Mesenchymal stem cell (in vitro differentiated cells and primary cell): ENCODE results near the gene SH3RF2.
"Not testable (repeated sequence)": the region's sequence is repeated elsewhere in the genome, so short reads cannot be mapped to it uniquely, and the experiment has no call there.

Experiments used
- DNase-seq: peaks from one replicate; pipeline ENCODE4 v3.0.0-alpha.2; 2013
- H2AFZ ChIP-seq: one replicate; pipeline ENCODE4 v1.6.1; 2013; ENCODE audit warnings: low read depth, mild to moderate bottlenecking, control low read depth, inconsistent platforms, low read length, moderate library complexity
- H2AK5ac ChIP-seq: 2 replicates; pipeline ENCODE4 v1.6.1; 2013; ENCODE audit warnings: low read length, moderate library complexity, mild to moderate bottlenecking, inconsistent platforms; ENCODE audit not compliant: severe bottlenecking
- H2BK120ac ChIP-seq: one replicate; pipeline ENCODE4 v1.6.1; 2013; ENCODE audit warnings: low read depth, mild to moderate bottlenecking, inconsistent platforms, low read length, moderate library complexity
- H2BK12ac ChIP-seq, 2 experiments: one replicate each; pipeline ENCODE4 v1.6.1; 2013; ENCODE audit warnings: inconsistent platforms in 2 of 2, low read length in 2 of 2, mild to moderate bottlenecking in 2 of 2, moderate library complexity in 2 of 2, control low read depth in 1 of 2
- H2BK15ac ChIP-seq: one replicate; pipeline ENCODE4 v1.6.1; 2013; ENCODE audit warnings: mild to moderate bottlenecking, low read depth, inconsistent platforms; ENCODE audit not compliant: poor library complexity, severe bottlenecking
- H2BK5ac ChIP-seq: 2 replicates; pipeline ENCODE4 v1.6.1; 2013; ENCODE audit warnings: low read depth, mild to moderate bottlenecking, low read length, control low read depth, inconsistent platforms; ENCODE audit not compliant: poor library complexity, severe bottlenecking
- H3K14ac ChIP-seq, 2 experiments: one replicate each; pipeline ENCODE4 v1.6.1; 2013; ENCODE audit warnings: inconsistent platforms in 2 of 2, low read length in 2 of 2, control low read depth in 1 of 2, mild to moderate bottlenecking in 1 of 2, moderate library complexity in 1 of 2
- H3K18ac ChIP-seq, 2 experiments: one replicate each; pipeline ENCODE4 v1.6.1; 2013; ENCODE audit warnings: inconsistent platforms in 2 of 2, low read length in 2 of 2, control low read depth in 1 of 2, low read depth in 1 of 2, mild to moderate bottlenecking in 1 of 2
- H3K23ac ChIP-seq, 2 experiments: one replicate each; pipeline ENCODE4 v1.6.1; 2013; ENCODE audit warnings: inconsistent platforms in 2 of 2, low read length in 2 of 2, mild to moderate bottlenecking in 2 of 2, moderate library complexity in 2 of 2, control low read depth in 1 of 2
- H3K27ac ChIP-seq: 2 replicates; pipeline ENCODE4 v1.5.1; 2013; ENCODE audit warnings: mild to moderate bottlenecking, moderate library complexity, low read length, control low read depth, inconsistent platforms; ENCODE audit not compliant: poor library complexity, severe bottlenecking
- H3K27me3 ChIP-seq, 2 experiments: 2 replicates each; pipeline versions ENCODE4 v1.6.1 to v1.7.0; 2013; ENCODE audit warnings: low read length in 2 of 2, mild to moderate bottlenecking in 2 of 2, moderate library complexity in 2 of 2, control low read depth in 1 of 2, inconsistent platforms in 1 of 2; ENCODE audit not compliant: control insufficient read depth in 1 of 2, insufficient read depth in 1 of 2
- H3K36me3 ChIP-seq, 2 experiments: 2 replicates each; pipeline versions ENCODE4 v1.6.1 to v1.7.0; 2013; ENCODE audit warnings: low read length in 2 of 2, control low read depth in 1 of 2, inconsistent platforms in 1 of 2, low read depth in 1 of 2, mild to moderate bottlenecking in 1 of 2; ENCODE audit not compliant: insufficient read depth in 2 of 2, control insufficient read depth in 1 of 2
- H3K4ac ChIP-seq, 2 experiments: one replicate each; pipeline ENCODE4 v1.6.1; 2013; ENCODE audit warnings: inconsistent platforms in 2 of 2, low read length in 2 of 2, mild to moderate bottlenecking in 2 of 2, moderate library complexity in 2 of 2, control low read depth in 1 of 2, low read depth in 1 of 2
- H3K4me1 ChIP-seq: 2 replicates; pipeline ENCODE4 v1.6.1; 2013; ENCODE audit warnings: low read depth, low read length, control low read depth; ENCODE audit not compliant: control insufficient read depth, insufficient read depth
- H3K4me2 ChIP-seq: 2 replicates; pipeline ENCODE4 v1.6.1; 2013; ENCODE audit warnings: low read length, mild to moderate bottlenecking, inconsistent platforms; ENCODE audit not compliant: poor library complexity, severe bottlenecking
- H3K4me3 ChIP-seq, 2 experiments: 2 replicates each; pipeline versions ENCODE4 v1.5.1 to v1.7.0; 2013; ENCODE audit warnings: low read length in 2 of 2, mild to moderate bottlenecking in 2 of 2, control low read depth in 1 of 2, low read depth in 1 of 2; ENCODE audit not compliant: insufficient read depth in 1 of 2
- H3K79me1 ChIP-seq: replicated peaks from 2 replicates; pipeline ENCODE4 v1.6.1; 2013; ENCODE audit warnings: mild to moderate bottlenecking, control low read depth, low read length, inconsistent platforms; ENCODE audit not compliant: poor library complexity, severe bottlenecking
- H3K9ac ChIP-seq: 2 replicates; pipeline ENCODE4 v1.7.0; 2013; ENCODE audit warnings: mild to moderate bottlenecking, low read length, moderate library complexity
- H3K9me3 ChIP-seq: 2 replicates; pipeline ENCODE4 v1.7.0; 2013; ENCODE audit warnings: mild to moderate bottlenecking, low read length; ENCODE audit not compliant: control insufficient read depth
- H4K8ac ChIP-seq: one replicate; pipeline ENCODE4 v1.6.1; 2013; ENCODE audit warnings: inconsistent platforms, mild to moderate bottlenecking, low read length, moderate library complexity
- H4K91ac ChIP-seq: one replicate; pipeline ENCODE4 v1.6.1; 2013; ENCODE audit warnings: mild to moderate bottlenecking, low read length, inconsistent platforms
- whole genome bisulfite sequencing: methylation state at CpG from one replicate; pipeline ENCODE4 v1.1.7; 2013; ENCODE audit warnings: mixed read lengths; 5-methylcytosine and 5-hydroxymethylcytosine counted together

SH3RF2 gene

DNA sequence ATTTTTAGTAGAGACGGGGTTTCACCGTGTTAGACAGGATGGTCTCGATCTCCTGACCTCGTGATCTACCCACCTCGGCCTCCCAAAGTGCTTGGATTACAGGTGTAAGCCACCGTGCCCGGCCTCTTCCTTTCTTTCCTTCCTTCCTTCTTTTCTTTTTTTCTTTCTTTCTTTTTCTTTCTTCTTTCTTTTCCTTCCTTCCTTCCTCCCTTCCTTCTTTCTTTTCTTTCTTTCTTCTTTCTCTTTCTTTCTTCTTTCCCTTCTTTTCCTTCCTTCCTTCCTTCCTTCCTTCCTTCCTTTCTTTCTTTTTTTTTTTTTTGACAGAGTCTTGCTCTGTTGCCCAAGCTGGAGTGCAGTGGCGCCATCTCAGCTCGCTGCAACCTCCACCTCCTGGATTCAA, 27.6 kb downstream of the SH3RF2 start:
- H3K4ac ChIP-seq, H4K91ac ChIP-seq: not testable (repeated sequence)

GRCh38 chr5:145965804-145966203, 29.4 kb downstream of the SH3RF2 start:
- 97% methylated on average over 2 of the region's 4 CpGs for WGBS
- Histone ChIP-seq H3K9ac (no peak overlapping the region), H3K79me1 (no peaks in the 10 kb centered on the region)

More for the DNA sequence above, 27.6 kb downstream of the SH3RF2 start:
- not testable (repeated sequence) for H3K18ac ChIP-seq, H3K27ac ChIP-seq, H2BK15ac ChIP-seq, H3K79me1 ChIP-seq, H2AK5ac ChIP-seq, DNase-seq, H2BK120ac ChIP-seq, H2AFZ ChIP-seq, H3K27me3 ChIP-seq, H3K4me2 ChIP-seq, H2BK5ac ChIP-seq, H3K14ac ChIP-seq, H4K8ac ChIP-seq, H3K4me3 ChIP-seq, H3K23ac ChIP-seq, H3K4me1 ChIP-seq, H3K9me3 ChIP-seq, H2BK12ac ChIP-seq, H3K36me3 ChIP-seq, H3K9ac ChIP-seq
- WGBS = 96% methylated on average over 9 of the region's 9 CpGs

DNA sequence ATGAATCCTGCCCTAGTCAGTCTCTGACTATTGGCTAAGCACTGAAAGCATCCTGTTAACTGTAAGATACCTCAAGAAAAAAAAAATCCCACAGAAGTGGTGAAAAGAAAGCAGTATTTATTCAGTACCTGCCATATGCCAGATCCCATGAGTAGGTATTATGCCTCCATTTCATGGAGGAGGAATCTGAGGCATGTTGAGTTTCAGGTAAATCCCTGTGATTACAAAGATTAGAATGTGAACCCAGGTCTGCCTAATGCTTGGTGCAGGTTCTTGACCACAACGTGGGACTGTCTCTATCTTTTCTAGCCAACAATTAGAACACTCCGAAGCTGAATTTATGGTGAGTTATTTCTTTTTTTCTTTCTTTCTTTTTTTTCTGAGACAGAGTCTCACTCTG, 30.9 kb downstream of the SH3RF2 start:
- Histone ChIP-seq H2BK120ac (no peak overlapping the region), H3K23ac (no peak overlapping the region), H2BK12ac (no peak overlapping the region), H2BK5ac (no peak overlapping the region), H4K8ac (no peak overlapping the region), H3K79me1 (no peaks in the 10 kb centered on the region), H2BK15ac (no peak overlapping the region), H3K27ac (no peak overlapping the region), H3K27me3 (no peaks in the 10 kb centered on the region), H3K4ac (no peak overlapping the region), H3K4me1 (peaks cover under 1% of the 10 kb centered on the region), H3K4me3 (no peak overlapping the region), H2AK5ac (no peak overlapping the region), H3K9me3 (no peaks in the 10 kb centered on the region), H3K18ac (no peak overlapping the region), H3K14ac (no peak overlapping the region), H3K9ac (no peak overlapping the region), H3K4me2 (no peak overlapping the region), H3K36me3 (no peaks in the 10 kb centered on the region), H4K91ac (no peak overlapping the region), H2AFZ (no peak overlapping the region)
- no CpG with 5 or more reads among the region's 2 CpGs for WGBS
- no peak for DNase-seq

More at GRCh38 chr5:145965804-145966203, 29.4 kb downstream of the SH3RF2 start:
- H3K27me3 ChIP-seq = no peaks in the 10 kb centered on the region
- H3K23ac ChIP-seq = no peak overlapping the region
- H3K4me2 ChIP-seq = no peak overlapping the region
- H3K14ac ChIP-seq = peak overlapping the region in 1 of 2 experiments; percentile 41
- no peak overlapping the region for H4K8ac ChIP-seq
- no peaks in the 10 kb centered on the region for H3K36me3 ChIP-seq
- no peak overlapping the region for H2BK12ac ChIP-seq
- H2BK15ac ChIP-seq = no peak overlapping the region
- no peak overlapping the region for H3K4ac ChIP-seq
- no peaks in the 10 kb centered on the region for H3K9me3 ChIP-seq
- H2BK120ac ChIP-seq = no peak overlapping the region
- no peak overlapping the region for H2AFZ ChIP-seq
- H2BK5ac ChIP-seq = no peak overlapping the region
- DNase-seq = no peak
- no peak overlapping the region for H4K91ac ChIP-seq
- H3K4me3 ChIP-seq = no peak overlapping the region
- H3K4me1 ChIP-seq = no peaks in the 10 kb centered on the region
- H3K18ac ChIP-seq = peak overlapping the region in 1 of 2 experiments; percentile 8
- no peak overlapping the region for H3K27ac ChIP-seq
- H2AK5ac ChIP-seq = no peak overlapping the region

DNA sequence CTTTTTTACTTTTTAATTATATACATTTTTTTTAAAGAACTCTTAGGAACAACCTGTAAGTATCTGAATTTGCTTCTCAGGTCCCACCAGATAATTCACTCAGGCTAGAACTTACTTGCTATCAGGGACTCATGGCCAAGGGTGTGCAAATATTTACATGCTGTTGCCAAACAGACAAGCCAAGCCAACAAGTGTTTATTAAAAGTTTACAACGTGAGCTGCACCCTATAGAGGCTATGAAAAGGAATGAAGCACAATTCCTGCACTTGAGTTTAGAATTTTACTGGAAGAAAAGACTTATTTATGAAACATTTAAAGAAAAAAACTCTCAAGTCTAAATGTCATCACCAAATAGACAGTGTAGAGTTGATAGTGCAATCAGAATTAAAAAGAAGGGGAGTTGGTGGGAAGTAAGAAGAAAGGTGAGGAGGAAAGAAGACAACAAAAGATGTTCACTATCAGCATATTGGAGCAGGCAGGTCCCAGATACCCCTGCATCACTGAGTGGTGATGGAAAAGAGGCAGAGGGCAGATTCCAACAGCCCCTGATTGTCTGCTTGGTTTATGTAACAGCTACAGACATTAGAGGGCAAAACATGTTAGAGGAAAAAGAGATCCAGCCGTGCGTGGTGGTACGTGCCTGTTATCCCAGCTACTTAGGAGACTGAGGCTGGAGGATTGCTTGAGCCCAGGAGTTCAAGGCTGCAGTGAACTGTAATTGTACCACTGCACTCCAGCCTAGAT, 32.8 kb downstream of the SH3RF2 start:
- Histone ChIP-seq H3K4ac (no peak overlapping the region), H2BK120ac (no peak overlapping the region), H2BK15ac (no peak overlapping the region), H3K79me1 (no peaks in the 10 kb centered on the region), H3K14ac (no peak overlapping the region), H2BK12ac (no peak overlapping the region), H3K4me2 (no peak overlapping the region), H3K23ac (no peak overlapping the region), H3K27ac (no peak overlapping the region), H3K36me3 (no peaks in the 10 kb centered on the region), H3K18ac (no peak overlapping the region), H4K8ac (no peak overlapping the region), H2AFZ (no peak overlapping the region), H2AK5ac (no peak overlapping the region), H4K91ac (no peak overlapping the region), H2BK5ac (no peak overlapping the region), H3K9me3 (no peaks in the 10 kb centered on the region), H3K4me3 (no peak overlapping the region), H3K27me3 (no peaks in the 10 kb centered on the region), H3K9ac (no peak overlapping the region), H3K4me1 (peaks cover 2% of the 10 kb centered on the region)
- WGBS = 84% methylated on average over 4 of the region's 4 CpGs
- no peak for DNase-seq
